AG10803 (cell line): ENCODE data around the gene DNAI2.

Experiments
- DNase-seq: peaks from one replicate; pipeline ENCODE4 v3.0.0; 2010; ENCODE audit warnings: low read depth
- H3K4me3 ChIP-seq: 2 replicates; pipeline ENCODE4 v1.5.1; 2011; ENCODE audit warnings: mild to moderate bottlenecking, low read length, control low read depth
- TF ChIP-seq, protein P1 (sequence below): conservative IDR thresholded peaks from 2 replicates; pipeline ENCODE4 v1.5.1; 2011; ENCODE audit warnings: mild to moderate bottlenecking, low read length, control low read depth, inconsistent platforms

The DNAI2 gene

GRCh38 chr17:74240618-74241205, 33.3 kb upstream of the DNAI2 start:
- no peak overlapping the region for H3K4me3 ChIP-seq
- DNase-seq = peak; percentile 2
- TF ChIP-seq, protein P1, sequence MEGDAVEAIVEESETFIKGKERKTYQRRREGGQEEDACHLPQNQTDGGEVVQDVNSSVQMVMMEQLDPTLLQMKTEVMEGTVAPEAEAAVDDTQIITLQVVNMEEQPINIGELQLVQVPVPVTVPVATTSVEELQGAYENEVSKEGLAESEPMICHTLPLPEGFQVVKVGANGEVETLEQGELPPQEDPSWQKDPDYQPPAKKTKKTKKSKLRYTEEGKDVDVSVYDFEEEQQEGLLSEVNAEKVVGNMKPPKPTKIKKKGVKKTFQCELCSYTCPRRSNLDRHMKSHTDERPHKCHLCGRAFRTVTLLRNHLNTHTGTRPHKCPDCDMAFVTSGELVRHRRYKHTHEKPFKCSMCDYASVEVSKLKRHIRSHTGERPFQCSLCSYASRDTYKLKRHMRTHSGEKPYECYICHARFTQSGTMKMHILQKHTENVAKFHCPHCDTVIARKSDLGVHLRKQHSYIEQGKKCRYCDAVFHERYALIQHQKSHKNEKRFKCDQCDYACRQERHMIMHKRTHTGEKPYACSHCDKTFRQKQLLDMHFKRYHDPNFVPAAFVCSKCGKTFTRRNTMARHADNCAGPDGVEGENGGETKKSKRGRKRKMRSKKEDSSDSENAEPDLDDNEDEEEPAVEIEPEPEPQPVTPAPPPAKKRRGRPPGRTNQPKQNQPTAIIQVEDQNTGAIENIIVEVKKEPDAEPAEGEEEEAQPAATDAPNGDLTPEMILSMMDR = no peak

GRCh38 chr17:74241431-74241830, 32.6 kb upstream of the DNAI2 start:
- DNase-seq = no peak
- TF ChIP-seq, protein P1 = no peak
- H3K4me3 ChIP-seq = no peak overlapping the region

DNA sequence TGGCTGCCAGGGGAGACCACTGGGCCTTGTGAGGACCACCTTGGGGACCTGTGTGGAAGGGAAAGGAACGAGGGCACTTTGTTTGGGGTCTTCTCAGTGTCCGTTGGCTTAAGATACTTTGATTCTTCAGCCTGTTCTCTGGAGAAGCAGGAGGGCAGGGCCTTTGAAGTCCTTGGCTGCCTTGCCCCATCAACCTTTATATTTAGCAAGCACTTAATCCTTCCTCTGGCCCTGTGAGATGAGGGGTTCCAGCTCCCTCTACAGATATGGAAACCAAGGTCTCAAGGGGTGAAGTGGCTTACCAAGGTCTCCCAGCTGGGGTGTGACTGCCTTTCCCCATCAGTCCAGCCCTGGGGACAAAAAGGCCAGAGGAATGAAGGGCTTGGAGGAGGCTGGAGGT, 32.2 kb upstream of the DNAI2 start:
- DNase-seq = no peak
- TF ChIP-seq, protein P1 = no peak
- H3K4me3 ChIP-seq = no peak overlapping the region

GRCh38 chr17:74243013-74243755, 30.9 kb upstream of the DNAI2 start:
- no peak for DNase-seq

GRCh38 chr17:74244128-74244527, 29.9 kb upstream of the DNAI2 start:
- DNase-seq = no peak
- no peak overlapping the region for H3K4me3 ChIP-seq
- TF ChIP-seq, protein P1 = no peak

More at GRCh38 chr17:74243013-74243755, 30.9 kb upstream of the DNAI2 start:
- TF ChIP-seq, protein P1 = no peak
- no peak overlapping the region for H3K4me3 ChIP-seq

- DNase-seq = no peak
- no peak overlapping the region for H3K4me3 ChIP-seq
- TF ChIP-seq, protein P1 = no peak
Observed at GRCh38 chr17:74244548-74244947, 29.5 kb upstream of the DNAI2 start.
